C4-2B (cell line): ENCODE measurements around the gene ADRB1.

Experiments used
- ZFX ChIP-seq: fragments of 450-650 bp; IDR thresholded peaks from 2 replicates; pipeline ENCODE4 v1.6.1; 2017
- TF ChIP-seq, protein P1 (sequence below): fragments of 450-650 bp; conservative IDR thresholded peaks from 2 replicates; pipeline ENCODE4 v1.5.1; 2017; ENCODE audit warnings: mild to moderate bottlenecking

DNA sequence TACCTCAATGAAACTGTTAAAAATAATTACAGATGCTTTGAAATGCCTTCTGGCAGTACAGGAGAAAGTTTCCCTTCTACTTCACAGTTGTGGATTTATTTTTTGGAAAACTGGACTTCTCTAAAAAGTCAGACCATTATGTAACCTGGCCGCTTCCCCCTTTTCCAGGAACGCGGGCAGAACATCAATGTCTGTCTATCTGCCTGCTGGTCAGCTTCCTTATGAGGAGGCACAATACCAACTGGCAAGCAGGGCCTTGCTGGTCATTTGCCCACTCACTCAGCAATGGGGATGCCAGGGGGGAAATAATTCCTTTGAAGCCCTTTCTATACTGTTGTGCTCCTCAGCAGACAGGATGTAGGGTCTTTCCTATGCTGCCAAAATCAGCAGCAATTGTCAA is 22.5 kb upstream of the ADRB1 start:
- TF ChIP-seq, protein P1, sequence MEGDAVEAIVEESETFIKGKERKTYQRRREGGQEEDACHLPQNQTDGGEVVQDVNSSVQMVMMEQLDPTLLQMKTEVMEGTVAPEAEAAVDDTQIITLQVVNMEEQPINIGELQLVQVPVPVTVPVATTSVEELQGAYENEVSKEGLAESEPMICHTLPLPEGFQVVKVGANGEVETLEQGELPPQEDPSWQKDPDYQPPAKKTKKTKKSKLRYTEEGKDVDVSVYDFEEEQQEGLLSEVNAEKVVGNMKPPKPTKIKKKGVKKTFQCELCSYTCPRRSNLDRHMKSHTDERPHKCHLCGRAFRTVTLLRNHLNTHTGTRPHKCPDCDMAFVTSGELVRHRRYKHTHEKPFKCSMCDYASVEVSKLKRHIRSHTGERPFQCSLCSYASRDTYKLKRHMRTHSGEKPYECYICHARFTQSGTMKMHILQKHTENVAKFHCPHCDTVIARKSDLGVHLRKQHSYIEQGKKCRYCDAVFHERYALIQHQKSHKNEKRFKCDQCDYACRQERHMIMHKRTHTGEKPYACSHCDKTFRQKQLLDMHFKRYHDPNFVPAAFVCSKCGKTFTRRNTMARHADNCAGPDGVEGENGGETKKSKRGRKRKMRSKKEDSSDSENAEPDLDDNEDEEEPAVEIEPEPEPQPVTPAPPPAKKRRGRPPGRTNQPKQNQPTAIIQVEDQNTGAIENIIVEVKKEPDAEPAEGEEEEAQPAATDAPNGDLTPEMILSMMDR, result no peak
- TF ChIP-seq ZFX, result no peak
